HG03565 (cell line): ENCODE data around the gene SYNGR2.

Source experiments
- ATAC-seq: cut with Tn5 transposase; IDR thresholded peaks from one replicate; pipeline ENCODE4 v1.9.1; 2021; ENCODE audit warnings: mild to moderate bottlenecking, moderate library complexity; ENCODE audit not compliant: unreplicated experiment

Gene SYNGR2

GRCh38 chr17:78197147-78197832 is 28.9 kb downstream of the SYNGR2 start:
- ATAC-seq, result no peak

GRCh38 chr17:78200451-78200850 is 32.1 kb downstream of the SYNGR2 start:
- ATAC-seq, result no peak

GRCh38 chr17:78202666-78203065 is 34.3 kb downstream of the SYNGR2 start:
- no peak for ATAC-seq

GRCh38 chr17:78204387-78205123 is 36.2 kb downstream of the SYNGR2 start:
- no peak for ATAC-seq

GRCh38 chr17:78205124-78205775 is 36.9 kb downstream of the SYNGR2 start:
- no peak for ATAC-seq

GRCh38 chr17:78206298-78206697 is 37.9 kb downstream of the SYNGR2 start:
- no peak for ATAC-seq

GRCh38 chr17:78208486-78208885 is 40.1 kb downstream of the SYNGR2 start:
- ATAC-seq, result no peak

- no peak for ATAC-seq
Measured at GRCh38 chr17:78210111-78210510, 41.7 kb downstream of the SYNGR2 start.

GRCh38 chr17:78211032-78211431 is 42.7 kb downstream of the SYNGR2 start:
- no peak for ATAC-seq

- ATAC-seq, result peak; percentile 81
Measured at GRCh38 chr17:78214016-78214705, 45.8 kb downstream of the SYNGR2 start, which contains the start of gene BIRC5. Gene BIRC5 (plus strand): TSS chr17:78214253. CDS start chr17:78214317, 64 bp downstream.

GRCh38 chr17:78214706-78215061 is 46.3 kb downstream of the SYNGR2 start:
- no peak for ATAC-seq

- ATAC-seq, result no peak
Measured at GRCh38 chr17:78219396-78220150, 51.2 kb downstream of the SYNGR2 start.
